Dedifferentiated amniotic fluid mesenchymal stem cell (primary cell): Measurements from ENCODE around the gene LRRC31.

Experiments used
- DNase-seq: peaks from one replicate; pipeline ENCODE4 v3.0.0-alpha.2; 2016; ENCODE audit errors: extremely low spot score

The LRRC31 gene

GRCh38 chr3:169869484-169870220 is at the start of gene LRRC31:
LRRC31 (minus strand) TSS chr3:169869935; CDS start chr3:169869807, 128 bp downstream.
- DNase-seq: no peak

GRCh38 chr3:169914321-169914720 is 44.6 kb upstream of the LRRC31 start:
- peak; percentile 23 for DNase-seq

GRCh38 chr3:169913323-169913722 is 43.6 kb upstream of the LRRC31 start:
- DNase-seq: no peak

- DNase-seq: no peak
Observed at GRCh38 chr3:169911272-169911671, 41.5 kb upstream of the LRRC31 start, which contains the start of gene SAMD7. SAMD7 (plus strand) TSS chr3:169911572; CDS start chr3:169919499, 7,927 bp downstream.

- no peak for DNase-seq
Observed at GRCh38 chr3:169907944-169908343, 38.2 kb upstream of the LRRC31 start.

- no peak for DNase-seq
Observed at GRCh38 chr3:169907476-169907875, 37.7 kb upstream of the LRRC31 start.

- DNase-seq: no peak
Observed at GRCh38 chr3:169905404-169905803, 35.7 kb upstream of the LRRC31 start.

- DNase-seq: no peak
Observed at GRCh38 chr3:169901453-169901852, 31.7 kb upstream of the LRRC31 start.

- DNase-seq: no peak
Observed at GRCh38 chr3:169897284-169897683, 27.5 kb upstream of the LRRC31 start.

- DNase-seq: no peak
Observed at GRCh38 chr3:169895072-169895471, 25.3 kb upstream of the LRRC31 start.

- no peak for DNase-seq
Observed at GRCh38 chr3:169894110-169894509, 24.4 kb upstream of the LRRC31 start.

- DNase-seq: no peak
Observed at GRCh38 chr3:169891886-169892285, 22.2 kb upstream of the LRRC31 start.

GRCh38 chr3:169886671-169887070 is 16.9 kb upstream of the LRRC31 start:
- no peak for DNase-seq

GRCh38 chr3:169880576-169881250 is 11.0 kb upstream of the LRRC31 start:
- no peak for DNase-seq

- DNase-seq: no peak
Observed at GRCh38 chr3:169879845-169880575, 10.3 kb upstream of the LRRC31 start.

- DNase-seq: no peak
Observed at GRCh38 chr3:169879013-169879557, 9.3 kb upstream of the LRRC31 start.

GRCh38 chr3:169871129-169871886 is 1.6 kb upstream of the LRRC31 start:
- DNase-seq: no peak

- no peak for DNase-seq
Observed at GRCh38 chr3:169868369-169868768, 1.4 kb downstream of the LRRC31 start.

GRCh38 chr3:169867584-169868210 is 2.0 kb downstream of the LRRC31 start:
- no peak for DNase-seq

GRCh38 chr3:169865176-169865767 is 4.5 kb downstream of the LRRC31 start:
- DNase-seq: no peak

- DNase-seq: no peak
Observed at GRCh38 chr3:169864270-169864669, 5.5 kb downstream of the LRRC31 start.
